Measurements from ENCODE around the gene FBXO7.

The FBXO7 gene

GRCh38 chr22:32533265-32534111 lies 58.9 kb downstream of the FBXO7 start:
- DNase-seq, result no peak

GRCh38 chr22:32534252-32535235 lies 59.9 kb downstream of the FBXO7 start:
- DNase-seq, result no peak

- no peak for DNase-seq
These were observed 61.0 kb downstream of the FBXO7 start for GRCh38 chr22:32535531-32536190.

GRCh38 chr22:32536352-32536751 lies 61.7 kb downstream of the FBXO7 start:
- DNase-seq, result no peak

GRCh38 chr22:32538521-32538920 lies 63.9 kb downstream of the FBXO7 start:
- DNase-seq, result no peak

GRCh38 chr22:32539631-32540421 lies 65.2 kb downstream of the FBXO7 start:
- DNase-seq, result no peak

- DNase-seq, result no peak
These were observed 66.9 kb downstream of the FBXO7 start for GRCh38 chr22:32541481-32541880.

GRCh38 chr22:32542066-32542676 lies 67.6 kb downstream of the FBXO7 start:
- DNase-seq, result no peak

GRCh38 chr22:32542677-32543357 lies 68.2 kb downstream of the FBXO7 start:
- no peak for DNase-seq

- DNase-seq, result no peak
These were observed 70.4 kb downstream of the FBXO7 start for GRCh38 chr22:32544953-32545558.

- DNase-seq, result no peak
These were observed 71.2 kb downstream of the FBXO7 start for GRCh38 chr22:32545801-32546200.

- no peak for DNase-seq
These were observed 71.9 kb downstream of the FBXO7 start for GRCh38 chr22:32546496-32546895.

- DNase-seq, result no peak
These were observed 72.3 kb downstream of the FBXO7 start for GRCh38 chr22:32546935-32547334.

- DNase-seq, result no peak
These were observed 73.4 kb downstream of the FBXO7 start for GRCh38 chr22:32548039-32548438.

Data from activated CD4-positive, CD25-positive, alpha-beta regulatory T cell treated with anti-CD3 and anti-CD28 coated beads, Interleukin-2, amount 50 U/mL, for 72 hours (primary cell).